NCI-H146 (cell line): ENCODE data around the gene CASZ1.
A peak's percentile ranks its signal among the peaks of the same experiment; 100 is the strongest.

Experiments used
- DNase-seq: peaks from one replicate; lab custom pipeline; 2025; lab: John Stamatoyannopoulos, UW

CASZ1 gene

GRCh38 chr1:10793129-10793651 lies 3.3 kb downstream of the CASZ1 start:
- no peak for DNase-seq

DNA sequence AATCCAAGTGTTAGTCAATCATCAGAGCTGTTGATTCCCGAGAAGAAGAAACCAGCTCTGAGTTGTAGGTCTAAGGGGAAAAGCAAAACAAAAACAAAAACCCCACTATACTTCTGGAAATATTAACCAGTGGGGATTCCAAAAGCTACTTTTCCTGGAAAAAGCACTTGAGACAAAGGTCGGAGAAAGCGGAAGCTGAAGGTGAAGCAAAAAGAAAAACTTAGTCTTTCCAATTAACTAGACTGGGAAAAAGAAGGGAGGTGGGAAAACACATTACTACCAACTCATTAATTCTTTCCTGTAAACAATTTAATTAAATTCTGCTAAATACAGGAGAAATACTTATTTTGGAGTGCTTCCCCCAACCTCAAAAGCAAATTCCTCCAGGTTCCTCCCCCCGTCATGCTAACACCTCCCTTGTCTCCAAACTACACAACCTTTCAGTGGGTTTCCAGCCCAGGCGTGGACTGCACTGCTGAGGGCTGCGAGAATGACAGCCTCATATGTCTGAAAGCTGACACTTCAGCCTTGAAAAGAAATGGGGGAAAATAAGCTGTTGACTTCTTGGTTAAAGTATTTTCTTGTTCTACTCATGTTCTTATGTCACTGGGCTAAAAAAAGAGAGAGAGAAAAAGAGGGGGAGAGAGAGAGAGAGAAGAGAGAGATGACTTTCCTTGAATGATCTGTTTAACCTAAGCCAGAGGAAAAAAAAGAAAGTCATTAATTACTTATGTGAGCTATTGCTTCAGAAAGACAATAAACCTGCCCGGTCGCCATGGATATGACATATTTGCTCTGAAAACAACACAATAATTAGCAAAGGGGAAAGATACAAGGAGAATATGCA lies 5.1 kb downstream of the CASZ1 start:
- peak; percentile 41 for DNase-seq

DNA sequence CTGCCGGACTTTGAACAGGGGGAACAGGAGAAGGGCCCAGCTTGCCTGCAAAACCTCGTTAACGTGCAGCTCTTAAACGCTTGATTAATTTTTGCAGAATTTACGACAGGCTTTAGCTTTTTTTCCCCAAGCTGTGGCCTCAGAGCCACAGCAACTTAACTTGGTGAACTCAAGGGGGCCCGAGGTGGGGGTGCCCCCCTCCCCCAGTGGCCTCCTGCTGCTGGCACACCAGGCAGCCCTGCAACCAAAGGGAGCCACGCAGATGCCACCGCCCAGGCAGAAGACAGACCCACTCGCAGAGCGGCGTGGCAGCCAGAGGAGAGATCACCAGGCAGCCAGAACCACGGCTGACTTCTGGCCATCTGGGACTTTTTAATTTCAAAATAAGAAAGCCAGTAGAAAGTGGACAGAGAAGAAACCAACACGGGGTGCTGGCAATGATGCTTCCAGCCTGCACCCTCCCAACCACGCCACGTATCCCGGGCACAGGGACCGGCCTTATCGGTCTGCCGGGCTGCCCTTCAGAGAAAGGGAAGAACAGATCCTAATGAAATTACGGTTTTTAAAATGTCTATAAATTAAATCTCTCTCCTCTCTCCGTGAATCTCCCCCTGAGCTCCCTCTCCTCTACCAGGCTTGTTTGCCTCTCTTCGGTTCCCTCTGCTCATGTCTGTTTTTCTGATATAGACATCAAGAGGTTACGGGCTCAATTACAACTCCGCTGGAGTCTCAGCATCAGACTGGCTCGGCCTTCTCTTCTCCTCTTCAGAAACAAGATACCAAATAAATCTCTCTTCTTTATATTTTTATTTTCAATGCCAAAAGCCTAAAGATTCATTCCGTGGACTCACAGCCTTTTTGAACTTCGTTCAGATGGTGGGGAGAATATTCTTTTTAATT lies 6.4 kb downstream of the CASZ1 start:
- no peak for DNase-seq

- DNase-seq, result no peak
Measured at GRCh38 chr1:10789047-10789791, 7.2 kb downstream of the CASZ1 start.

DNA sequence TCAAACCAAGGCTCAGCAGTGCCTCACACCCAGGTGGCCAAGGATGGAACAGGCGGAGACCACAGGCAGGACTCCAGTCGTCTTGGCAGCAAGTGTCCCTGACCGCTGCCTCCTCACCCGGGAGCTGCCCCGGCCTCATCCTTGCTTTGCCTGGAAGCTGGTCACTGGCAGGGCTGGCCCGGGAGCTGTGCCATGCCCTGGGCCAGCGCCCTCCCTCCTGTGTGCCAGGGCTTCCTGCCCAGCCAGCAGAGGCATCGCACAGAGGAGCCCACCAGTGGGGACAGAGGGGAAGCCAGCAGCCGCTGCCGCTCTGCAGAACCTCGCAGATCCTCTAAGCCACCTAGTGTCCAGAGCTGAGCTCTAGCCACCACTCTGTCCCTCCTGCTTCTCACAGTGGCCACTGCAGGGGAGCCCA lies 7.8 kb downstream of the CASZ1 start:
- no peak for DNase-seq

DNA sequence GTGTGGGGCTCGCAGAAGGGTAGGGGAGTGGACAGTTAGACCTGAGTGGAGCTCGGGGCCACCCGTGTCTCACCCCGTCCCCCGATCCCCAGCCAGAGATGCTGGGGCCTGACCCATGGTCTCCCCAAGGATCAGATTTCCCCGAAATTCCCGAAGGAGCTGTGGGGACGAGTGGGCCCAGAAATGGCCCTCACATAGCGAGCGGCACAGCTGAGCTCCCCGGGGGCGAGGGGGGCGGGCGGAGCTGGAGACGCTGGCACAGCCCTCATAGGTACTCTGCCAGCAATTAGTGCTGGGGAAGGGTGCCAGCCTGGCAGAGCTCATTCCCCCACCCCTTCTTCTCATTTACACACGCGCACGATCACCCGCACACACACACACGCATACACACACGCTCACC lies 9.2 kb downstream of the CASZ1 start:
- no peak for DNase-seq

DNA sequence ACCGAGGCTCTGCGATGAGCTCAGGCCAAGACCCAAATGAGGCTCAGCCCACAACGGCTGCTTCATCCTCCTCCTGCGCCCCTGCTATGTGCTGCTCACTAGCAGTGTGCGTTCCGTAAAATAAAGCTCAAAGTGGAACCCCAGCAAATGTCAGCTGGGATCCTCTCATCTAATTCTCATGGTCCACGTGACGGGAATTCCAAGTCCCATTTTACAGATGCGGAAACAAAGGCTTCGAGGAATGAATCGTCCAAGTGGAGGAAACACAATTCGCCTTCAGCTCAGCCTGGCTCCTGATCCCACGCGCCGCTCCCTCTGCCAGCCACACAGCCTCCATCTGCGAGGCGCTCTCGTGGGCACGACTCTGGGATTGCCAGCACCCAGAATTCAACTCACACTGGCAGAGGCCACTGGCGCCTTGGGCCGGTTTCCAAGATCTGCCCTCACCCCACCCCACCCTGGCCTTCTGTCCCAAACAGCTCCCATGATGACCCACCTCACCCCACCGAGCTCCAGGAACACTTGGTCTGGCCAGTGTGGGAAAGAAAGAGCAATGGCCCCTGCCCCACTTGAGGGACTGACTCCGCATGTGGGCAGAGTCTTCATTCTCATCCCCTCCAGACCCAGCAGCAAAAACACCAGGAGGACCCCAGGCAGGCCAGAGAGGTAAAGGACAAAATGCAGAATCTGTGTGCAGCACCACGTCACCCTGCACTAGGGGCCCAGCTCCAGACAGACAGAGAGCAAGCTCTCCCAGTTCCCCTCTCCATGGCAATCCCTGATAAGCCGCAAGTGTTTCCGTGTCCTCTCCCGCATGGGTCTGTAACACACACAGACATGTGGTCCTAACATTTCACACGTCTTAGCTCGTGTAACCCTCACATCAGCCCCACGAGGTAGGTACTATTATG lies 10.5 kb downstream of the CASZ1 start:
- DNase-seq, result no peak

- no peak for DNase-seq
Measured at GRCh38 chr1:10784998-10785727, 11.3 kb downstream of the CASZ1 start.

DNA sequence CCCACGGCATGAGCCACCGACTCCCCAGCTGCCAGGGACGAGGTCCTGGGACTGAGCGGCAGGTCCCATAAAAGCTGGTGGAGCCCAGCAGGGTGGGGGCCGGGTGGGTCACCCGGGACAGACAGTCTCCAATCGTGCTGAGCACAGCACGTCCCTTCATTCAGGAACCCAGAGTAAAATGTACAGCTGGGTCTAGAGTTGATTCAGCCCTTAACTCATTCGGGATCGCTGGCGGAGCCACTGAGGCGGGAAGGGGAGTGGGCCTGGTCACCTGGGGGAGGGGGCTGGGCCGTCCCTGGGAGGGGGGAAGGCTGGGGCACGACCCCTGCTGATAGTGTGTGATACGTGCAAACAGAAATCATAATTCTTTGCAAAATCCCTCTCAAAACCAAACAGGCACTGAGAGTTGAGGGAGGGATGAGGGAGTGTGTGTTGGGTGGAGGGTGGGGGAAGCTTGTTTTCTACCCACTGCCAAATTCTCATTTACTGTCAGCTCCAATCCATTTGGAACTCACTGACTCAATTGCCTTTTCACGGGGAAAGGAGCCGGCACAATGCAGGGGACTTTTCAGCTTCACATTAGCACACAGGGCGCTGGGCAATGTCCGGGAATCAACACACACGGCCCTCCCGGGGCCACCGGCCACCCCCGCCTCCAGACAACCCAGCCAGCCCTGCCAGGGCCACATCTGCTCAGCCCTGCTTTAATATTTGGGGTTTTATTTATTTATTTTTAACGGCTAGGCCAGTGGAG lies 13.8 kb downstream of the CASZ1 start:
- no peak for DNase-seq

GRCh38 chr1:10781137-10781536 lies 15.3 kb downstream of the CASZ1 start:
- no peak for DNase-seq

DNA sequence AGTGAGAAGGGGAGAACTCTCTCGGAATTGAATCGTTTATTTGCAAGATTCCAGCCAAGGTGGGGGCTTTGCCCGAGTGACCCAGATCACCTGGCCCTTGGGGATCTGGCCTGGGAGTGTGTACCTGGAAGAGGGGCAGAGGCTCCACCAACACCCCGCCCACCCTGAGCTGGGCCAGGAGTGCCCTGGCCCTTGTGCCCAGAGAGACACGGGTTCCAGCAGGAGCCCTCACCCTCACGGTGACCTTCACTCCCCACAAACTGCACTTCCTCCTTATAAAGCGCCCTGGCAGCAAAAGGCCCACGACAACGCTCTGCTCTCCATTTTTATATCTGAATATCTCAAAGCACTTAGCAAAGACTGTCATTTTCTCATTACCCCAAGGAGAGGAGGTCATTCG lies 16.6 kb downstream of the CASZ1 start:
- no peak for DNase-seq

GRCh38 chr1:10779201-10779600 lies 17.2 kb downstream of the CASZ1 start:
- peak; percentile 17 for DNase-seq

DNA sequence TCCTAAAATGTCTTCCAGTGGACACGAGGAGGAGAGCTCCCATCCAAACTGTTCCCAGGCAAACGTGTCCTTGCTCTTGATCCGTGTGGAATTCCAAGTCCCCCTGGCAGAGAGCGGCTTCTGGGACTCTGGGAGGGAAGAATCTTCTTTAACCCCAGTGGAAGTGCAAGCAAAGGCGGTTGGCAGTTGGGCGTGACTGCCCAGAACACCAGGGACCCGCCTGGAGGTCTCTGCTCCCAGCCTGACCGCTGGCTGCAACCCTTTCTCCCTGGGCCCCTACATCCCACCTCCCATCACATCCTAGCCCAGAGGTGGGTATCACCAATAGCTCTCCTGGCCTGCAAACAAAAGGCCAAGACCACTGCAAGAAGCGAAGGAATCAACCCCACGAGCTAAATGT lies 17.8 kb downstream of the CASZ1 start:
- no peak for DNase-seq

DNA sequence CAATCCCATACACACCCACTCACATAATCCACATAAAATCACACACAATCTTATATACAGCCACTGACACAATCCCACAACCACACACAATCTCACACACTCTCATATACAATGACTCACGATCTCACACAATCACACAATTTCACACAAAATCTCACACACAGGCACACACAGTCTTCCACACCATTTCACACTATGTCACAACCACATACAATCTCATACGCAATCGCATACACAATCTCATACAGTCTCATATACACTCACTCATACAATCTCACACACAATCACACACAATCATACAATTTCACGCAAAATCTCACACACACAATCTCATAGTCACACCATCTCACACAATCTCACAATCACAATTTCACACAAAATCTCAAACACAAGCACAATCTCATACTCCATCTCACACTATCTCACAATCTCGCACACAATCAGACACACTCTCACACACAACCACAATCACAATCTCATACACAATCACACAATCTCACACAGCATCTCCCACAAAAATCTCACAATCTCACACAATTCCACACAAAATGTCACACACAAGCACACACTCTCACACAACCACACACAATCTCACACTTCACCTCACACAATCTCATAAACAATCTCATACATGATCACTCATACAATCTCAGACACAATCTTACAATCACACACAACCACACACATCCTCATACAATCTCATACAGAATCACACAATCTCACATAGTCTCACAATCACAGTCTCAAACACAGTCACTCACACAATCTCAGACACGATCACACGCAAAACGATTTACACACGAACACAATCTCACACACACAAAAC lies 18.5 kb downstream of the CASZ1 start:
- DNase-seq, result no peak

GRCh38 chr1:10776190-10776905 lies 20.1 kb downstream of the CASZ1 start:
- no peak for DNase-seq

- DNase-seq, result no peak
Measured at GRCh38 chr1:10775763-10776162, 20.7 kb downstream of the CASZ1 start.

DNA sequence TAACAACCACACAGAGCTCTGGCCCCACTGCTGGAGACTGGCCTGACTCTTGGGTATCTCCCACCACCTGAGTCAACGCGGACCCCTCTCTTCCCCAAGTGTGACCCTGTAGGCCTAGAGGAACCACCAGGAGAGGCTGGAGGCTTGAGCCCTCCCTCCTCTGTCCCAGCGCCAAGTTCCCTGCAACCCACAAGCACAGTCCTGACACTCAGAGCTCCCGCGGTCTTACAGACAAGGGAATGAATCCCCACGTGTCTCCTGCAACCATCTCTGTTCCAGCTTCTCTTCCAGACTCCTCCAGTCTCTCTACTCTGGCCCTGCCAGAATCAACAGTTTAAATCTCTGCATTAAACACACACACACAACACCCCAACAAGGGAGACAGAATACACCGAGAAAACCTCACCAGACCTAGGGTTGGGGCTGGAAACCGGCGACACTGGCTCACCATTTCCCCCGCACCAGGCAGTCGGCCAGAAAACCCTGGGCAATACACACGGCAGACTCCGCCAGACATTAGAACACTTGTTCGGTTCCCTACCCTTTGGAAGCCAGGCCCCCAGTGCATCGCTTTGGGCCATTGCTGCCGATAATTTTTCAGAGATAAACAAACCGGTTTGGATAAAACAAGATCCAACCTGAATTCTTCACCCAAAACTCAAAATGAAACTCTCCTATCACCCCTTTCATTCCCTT lies 21.7 kb downstream of the CASZ1 start:
- DNase-seq, result no peak
